ENCODE measurements around the gene SFXN3. TPM values are rescaled to one million over a fixed set of nuclear protein-coding genes. Genes with fewer than 3 reads are reported as not detected.

Gene SFXN3
- total RNA-seq, 1 donor from 2014 or later = 5.2 TPM

DNA sequence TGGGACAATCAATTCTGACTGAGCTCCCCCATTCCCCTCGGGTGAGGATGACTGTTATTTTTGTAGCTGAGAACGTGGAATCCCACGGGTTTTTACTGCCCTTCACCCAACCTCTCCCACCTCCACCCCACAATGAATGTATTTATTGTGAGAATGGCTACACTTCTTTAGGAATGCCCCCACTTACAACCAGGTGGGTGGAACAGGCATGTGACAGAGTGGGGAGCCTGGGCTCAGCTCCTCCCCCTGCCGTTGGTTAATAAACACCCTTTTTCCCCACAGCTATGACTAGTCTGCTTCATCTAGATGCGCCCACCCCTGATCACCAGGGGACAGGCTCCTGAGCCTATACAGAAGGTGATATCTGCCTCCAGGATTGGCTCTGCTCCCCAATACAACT is 45.7 kb upstream of the SFXN3 start:
- Mint-ChIP-seq H3K27me3 (ENCODE audit: unreplicated experiment) (peaks cover 11% of the 10 kb centered on the region), H3K4me1 (ENCODE audit: low read depth, unreplicated experiment) (peaks cover 7% of the 10 kb centered on the region), H3K4me3 (ENCODE audit: unreplicated experiment) (no peak overlapping the region), H3K27ac (ENCODE audit: unreplicated experiment) (peak overlapping the region; percentile 21), H3K9me3 (ENCODE audit: unreplicated experiment) (peaks cover 5% of the 10 kb centered on the region), H3K36me3 (ENCODE audit: unreplicated experiment) (no peaks in the 10 kb centered on the region)
- TF ChIP-seq, protein P1, sequence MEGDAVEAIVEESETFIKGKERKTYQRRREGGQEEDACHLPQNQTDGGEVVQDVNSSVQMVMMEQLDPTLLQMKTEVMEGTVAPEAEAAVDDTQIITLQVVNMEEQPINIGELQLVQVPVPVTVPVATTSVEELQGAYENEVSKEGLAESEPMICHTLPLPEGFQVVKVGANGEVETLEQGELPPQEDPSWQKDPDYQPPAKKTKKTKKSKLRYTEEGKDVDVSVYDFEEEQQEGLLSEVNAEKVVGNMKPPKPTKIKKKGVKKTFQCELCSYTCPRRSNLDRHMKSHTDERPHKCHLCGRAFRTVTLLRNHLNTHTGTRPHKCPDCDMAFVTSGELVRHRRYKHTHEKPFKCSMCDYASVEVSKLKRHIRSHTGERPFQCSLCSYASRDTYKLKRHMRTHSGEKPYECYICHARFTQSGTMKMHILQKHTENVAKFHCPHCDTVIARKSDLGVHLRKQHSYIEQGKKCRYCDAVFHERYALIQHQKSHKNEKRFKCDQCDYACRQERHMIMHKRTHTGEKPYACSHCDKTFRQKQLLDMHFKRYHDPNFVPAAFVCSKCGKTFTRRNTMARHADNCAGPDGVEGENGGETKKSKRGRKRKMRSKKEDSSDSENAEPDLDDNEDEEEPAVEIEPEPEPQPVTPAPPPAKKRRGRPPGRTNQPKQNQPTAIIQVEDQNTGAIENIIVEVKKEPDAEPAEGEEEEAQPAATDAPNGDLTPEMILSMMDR (IDR thresholded peaks at IDR 0.05; ENCODE audit: partially characterized antibody, unreplicated experiment) = no peak
- DNase-seq = no peak

DNA sequence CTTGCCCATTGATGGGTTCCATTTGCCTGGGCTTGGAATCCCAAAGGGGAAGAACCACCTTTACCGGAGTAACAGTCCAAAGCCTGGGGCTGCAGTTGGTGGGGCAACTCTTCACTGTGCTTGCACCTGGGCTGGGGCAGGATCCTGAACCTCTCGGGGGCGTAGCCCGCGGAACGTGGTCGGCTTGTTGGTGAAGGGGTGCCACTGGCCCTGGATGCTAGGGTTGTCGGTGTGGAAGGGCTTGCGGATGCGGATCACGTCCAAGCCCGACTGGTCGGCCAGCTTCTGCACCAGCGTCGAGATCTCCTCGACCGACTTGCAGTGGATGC is 44.4 kb upstream of the SFXN3 start:
- Mint-ChIP-seq H3K27ac (ENCODE audit: unreplicated experiment) (no peak overlapping the region), H3K36me3 (ENCODE audit: unreplicated experiment) (no peaks in the 10 kb centered on the region), H3K4me3 (ENCODE audit: unreplicated experiment) (peak overlapping the region; percentile 99), H3K9me3 (ENCODE audit: unreplicated experiment) (peaks cover 5% of the 10 kb centered on the region), H3K4me1 (ENCODE audit: low read depth, unreplicated experiment) (peaks cover 7% of the 10 kb centered on the region), H3K27me3 (ENCODE audit: unreplicated experiment) (peaks cover 10% of the 10 kb centered on the region)
- TF ChIP-seq, protein P1 (IDR thresholded peaks at IDR 0.05; ENCODE audit: partially characterized antibody, unreplicated experiment) = no peak
- DNase-seq = no peak

DNA sequence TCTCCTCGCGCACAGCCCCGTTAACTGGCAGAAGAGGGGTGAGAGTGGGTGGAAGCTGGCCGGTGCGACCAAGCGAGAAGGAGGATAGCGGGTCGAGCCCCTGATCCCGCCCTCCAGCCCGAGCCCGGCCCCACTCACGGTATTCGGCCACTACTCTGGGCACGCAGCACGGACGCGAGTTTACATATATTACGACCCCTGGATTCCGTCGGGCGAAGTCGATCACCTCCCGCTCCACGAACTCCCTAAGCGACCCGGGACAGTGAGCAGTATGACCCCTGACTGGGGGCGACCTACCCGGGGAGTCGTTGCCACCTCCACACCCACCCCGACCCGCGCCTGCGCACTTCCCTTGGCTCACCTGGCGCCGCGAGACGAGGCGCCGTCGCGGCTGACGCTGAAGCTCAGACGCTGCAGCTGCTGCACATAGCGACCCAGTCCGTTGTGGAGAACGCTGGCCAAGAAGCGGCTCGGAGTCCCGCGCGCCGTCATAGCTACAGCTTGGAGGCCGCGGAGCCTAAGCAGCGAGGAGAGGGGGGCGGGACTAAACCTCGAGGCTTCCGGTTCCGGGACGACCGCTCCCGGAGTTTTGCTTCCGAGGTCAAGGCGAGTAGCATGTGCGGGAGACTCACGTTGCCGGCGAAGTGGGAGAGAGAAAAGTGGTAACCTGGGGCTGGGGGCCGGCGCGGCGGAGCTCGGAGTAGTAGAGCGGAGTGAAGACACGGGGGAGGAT is 43.9 kb upstream of the SFXN3 start, which contains the start of the genes MRPL43 and TWNK:
TSS of gene MRPL43 (minus strand) at position 546 of the 733 bp plus-strand sequence. CDS start at position 492, 54 bp downstream.
TSS of gene TWNK (plus strand) at position 592 of the 733 bp plus-strand sequence. CDS start 668 bp downstream, outside the sequence.
- DNase-seq = peak; percentile 90
- Mint-ChIP-seq H3K36me3 (ENCODE audit: unreplicated experiment) (no peaks in the 10 kb centered on the region), H3K4me1 (ENCODE audit: low read depth, unreplicated experiment) (peaks cover 7% of the 10 kb centered on the region), H3K4me3 (ENCODE audit: unreplicated experiment) (peak within 1 kb of the TSS; percentile 99), H3K27ac (ENCODE audit: unreplicated experiment) (peak within 1 kb of the TSS; percentile 83), H3K27me3 (ENCODE audit: unreplicated experiment) (peaks cover 10% of the 10 kb centered on the region), H3K9me3 (ENCODE audit: unreplicated experiment) (peaks cover 5% of the 10 kb centered on the region)
- TF ChIP-seq, protein P1 (IDR thresholded peaks at IDR 0.05; ENCODE audit: partially characterized antibody, unreplicated experiment) = no peak

DNA sequence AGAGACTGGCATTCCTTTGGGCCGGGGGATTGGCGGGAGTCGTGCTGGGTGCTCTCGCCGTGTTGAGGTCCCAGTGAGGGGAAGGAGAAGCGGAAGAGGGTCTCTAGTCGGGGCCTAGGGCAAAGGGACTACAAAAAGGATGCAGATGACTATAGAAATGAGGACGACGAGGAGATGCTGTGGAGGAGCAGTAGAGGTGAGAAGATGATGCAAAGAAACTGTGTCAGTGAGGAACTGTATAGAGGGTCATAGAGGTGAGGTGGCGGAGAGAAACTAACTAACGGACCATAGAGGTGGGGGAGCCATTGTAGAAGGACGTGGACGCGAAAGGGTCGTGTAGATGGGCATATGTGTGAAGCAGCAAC is 43.4 kb upstream of the SFXN3 start:
- no peaks in the 10 kb centered on the region for H3K36me3 Mint-ChIP-seq (ENCODE audit: unreplicated experiment)
- no peak for DNase-seq
- H3K4me3 Mint-ChIP-seq (ENCODE audit: unreplicated experiment) = peak overlapping the region; percentile 99
- peaks cover 5% of the 10 kb centered on the region for H3K9me3 Mint-ChIP-seq (ENCODE audit: unreplicated experiment)
- peak overlapping the region; percentile 83 for H3K27ac Mint-ChIP-seq (ENCODE audit: unreplicated experiment)
- peaks cover 7% of the 10 kb centered on the region for H3K4me1 Mint-ChIP-seq (ENCODE audit: low read depth, unreplicated experiment)
- peaks cover 5% of the 10 kb centered on the region for H3K27me3 Mint-ChIP-seq (ENCODE audit: unreplicated experiment)
- TF ChIP-seq, protein P1 (IDR thresholded peaks at IDR 0.05; ENCODE audit: partially characterized antibody, unreplicated experiment) = no peak

DNA sequence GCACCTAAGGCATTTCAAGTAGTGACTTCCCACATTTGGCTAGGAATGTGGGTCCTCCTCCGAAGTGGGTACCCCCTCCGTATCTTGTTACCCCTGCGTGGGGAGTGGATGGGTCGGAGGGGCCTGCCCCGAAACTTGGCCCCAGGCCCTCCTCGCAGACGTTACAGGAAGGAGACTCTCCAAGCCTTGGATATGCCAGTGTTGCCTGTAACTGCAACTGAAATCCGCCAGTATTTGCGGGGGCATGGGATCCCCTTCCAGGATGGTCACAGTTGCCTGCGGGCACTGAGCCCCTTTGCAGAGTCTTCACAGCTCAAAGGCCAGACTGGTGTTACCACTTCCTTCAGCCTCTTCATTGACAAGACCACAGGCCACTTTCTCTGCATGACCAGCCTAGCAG is 42.9 kb upstream of the SFXN3 start:
- Mint-ChIP-seq H3K36me3 (ENCODE audit: unreplicated experiment) (no peaks in the 10 kb centered on the region), H3K27ac (ENCODE audit: unreplicated experiment) (no peak overlapping the region), H3K4me1 (ENCODE audit: low read depth, unreplicated experiment) (peaks cover 7% of the 10 kb centered on the region), H3K4me3 (ENCODE audit: unreplicated experiment) (peak overlapping the region; percentile 99), H3K27me3 (ENCODE audit: unreplicated experiment) (peaks cover 4% of the 10 kb centered on the region), H3K9me3 (ENCODE audit: unreplicated experiment) (peaks cover 5% of the 10 kb centered on the region)
- DNase-seq = no peak
- TF ChIP-seq, protein P1 (IDR thresholded peaks at IDR 0.05; ENCODE audit: partially characterized antibody, unreplicated experiment) = no peak

Data from glutamatergic neuron (in vitro differentiated cells).